HFF-Myc (cell line): Measurements from ENCODE around the gene GPD2.
A peak's percentile ranks its signal among the peaks of the same experiment; 100 is the strongest.

Experiments
- DNase-seq: peaks from one replicate; pipeline ENCODE4 v3.0.0-alpha.2; 2011; ENCODE audit warnings: low read depth; ENCODE audit errors: extremely low read depth
- H3K4me3 ChIP-seq: replicated peaks from 2 replicates; pipeline ENCODE4 v1.5.1; 2011; ENCODE audit warnings: low read depth, mild to moderate bottlenecking, control low read depth, low read length
- TF ChIP-seq, protein P1 (sequence below): IDR thresholded peaks from 2 replicates; pipeline ENCODE4 v1.5.1; 2012; ENCODE audit warnings: mild to moderate bottlenecking, low read depth, low read length, control low read depth; ENCODE audit errors: missing control alignments

The GPD2 gene

DNA sequence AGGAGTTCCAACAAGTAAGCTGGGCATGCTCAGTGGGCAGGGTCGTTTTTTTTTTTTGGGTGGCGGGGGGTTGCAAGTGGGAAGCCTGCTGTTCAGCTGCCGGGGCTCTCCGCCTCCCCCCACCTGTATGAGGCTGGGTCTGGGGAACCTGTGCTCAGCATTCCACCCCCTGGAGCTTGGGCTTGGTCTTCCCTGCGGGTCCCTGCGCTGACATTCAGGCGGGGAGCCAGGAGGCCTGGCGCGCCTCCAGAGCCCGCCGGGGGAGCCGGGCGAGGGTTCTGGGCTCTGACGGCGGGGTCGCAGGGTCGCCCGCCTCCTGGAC, 822 bp upstream of the GPD2 start:
- no peak for DNase-seq
- TF ChIP-seq, protein P1, sequence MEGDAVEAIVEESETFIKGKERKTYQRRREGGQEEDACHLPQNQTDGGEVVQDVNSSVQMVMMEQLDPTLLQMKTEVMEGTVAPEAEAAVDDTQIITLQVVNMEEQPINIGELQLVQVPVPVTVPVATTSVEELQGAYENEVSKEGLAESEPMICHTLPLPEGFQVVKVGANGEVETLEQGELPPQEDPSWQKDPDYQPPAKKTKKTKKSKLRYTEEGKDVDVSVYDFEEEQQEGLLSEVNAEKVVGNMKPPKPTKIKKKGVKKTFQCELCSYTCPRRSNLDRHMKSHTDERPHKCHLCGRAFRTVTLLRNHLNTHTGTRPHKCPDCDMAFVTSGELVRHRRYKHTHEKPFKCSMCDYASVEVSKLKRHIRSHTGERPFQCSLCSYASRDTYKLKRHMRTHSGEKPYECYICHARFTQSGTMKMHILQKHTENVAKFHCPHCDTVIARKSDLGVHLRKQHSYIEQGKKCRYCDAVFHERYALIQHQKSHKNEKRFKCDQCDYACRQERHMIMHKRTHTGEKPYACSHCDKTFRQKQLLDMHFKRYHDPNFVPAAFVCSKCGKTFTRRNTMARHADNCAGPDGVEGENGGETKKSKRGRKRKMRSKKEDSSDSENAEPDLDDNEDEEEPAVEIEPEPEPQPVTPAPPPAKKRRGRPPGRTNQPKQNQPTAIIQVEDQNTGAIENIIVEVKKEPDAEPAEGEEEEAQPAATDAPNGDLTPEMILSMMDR: no peak
- H3K4me3 ChIP-seq: peak overlapping the region; percentile 67

DNA sequence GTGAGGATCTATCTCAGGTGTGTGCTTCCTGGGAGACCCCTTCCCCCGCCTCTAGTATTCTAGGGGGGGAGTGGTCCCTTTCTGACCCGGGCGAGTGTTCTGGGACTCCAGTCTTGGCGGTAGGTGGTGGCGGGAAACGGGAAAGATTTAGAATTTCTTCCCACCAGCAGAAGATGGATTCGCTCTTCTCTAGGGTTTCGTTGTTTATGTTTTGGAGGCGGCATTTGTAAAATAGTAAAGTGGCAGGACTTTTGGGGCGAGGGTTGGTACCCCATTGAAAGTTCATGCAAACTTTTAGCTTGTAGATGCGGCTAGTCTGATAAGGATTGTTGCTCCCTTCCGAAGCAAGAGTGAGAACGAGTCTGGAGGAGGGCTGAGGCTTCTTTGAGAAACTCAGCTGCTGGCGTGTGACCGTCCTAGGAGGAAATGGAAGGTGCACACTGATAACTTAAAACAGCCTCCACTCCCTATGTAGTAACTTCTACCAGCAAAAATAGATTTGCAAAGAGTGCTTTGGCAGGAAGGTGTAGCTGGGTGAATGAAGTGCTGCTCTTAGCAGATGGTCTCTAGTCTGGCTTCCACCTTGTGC, 412 bp downstream of the GPD2 start:
- no peak for DNase-seq
- H3K4me3 ChIP-seq: peak overlapping the region; percentile 67
- TF ChIP-seq, protein P1: no peak

DNA sequence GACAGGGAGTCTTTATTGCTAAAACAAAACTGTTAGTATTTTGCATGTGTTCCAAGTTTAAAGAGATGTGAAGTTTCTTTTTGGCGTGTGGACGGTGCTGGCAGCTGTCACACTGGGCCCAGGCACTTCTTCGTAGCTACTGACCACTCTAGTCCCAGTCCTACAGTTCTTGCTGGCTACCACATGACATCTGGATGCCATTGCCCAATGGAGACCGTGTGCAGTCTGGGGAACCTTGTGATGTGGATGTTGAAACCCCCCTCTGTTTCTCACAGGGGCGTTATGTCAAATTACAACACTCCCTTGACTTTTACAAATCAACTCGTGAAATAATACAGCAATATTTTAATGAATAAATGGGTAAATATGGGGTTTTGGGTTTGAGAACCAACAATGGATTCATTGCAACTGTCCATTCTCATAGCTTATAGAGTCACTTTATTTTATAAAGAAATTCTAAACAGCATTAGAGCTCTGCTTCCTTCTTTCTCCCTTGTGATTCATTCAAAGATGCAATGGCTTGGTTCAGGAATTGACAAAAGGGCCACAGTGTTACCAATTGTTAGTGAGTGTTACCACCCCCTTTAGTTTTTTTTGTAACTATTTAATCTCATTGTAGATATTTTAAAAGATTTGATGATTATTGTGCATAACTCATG, 1.2 kb downstream of the GPD2 start:
- no peak for DNase-seq
- TF ChIP-seq, protein P1: no peak
- peak overlapping the region; percentile 67 for H3K4me3 ChIP-seq

DNA sequence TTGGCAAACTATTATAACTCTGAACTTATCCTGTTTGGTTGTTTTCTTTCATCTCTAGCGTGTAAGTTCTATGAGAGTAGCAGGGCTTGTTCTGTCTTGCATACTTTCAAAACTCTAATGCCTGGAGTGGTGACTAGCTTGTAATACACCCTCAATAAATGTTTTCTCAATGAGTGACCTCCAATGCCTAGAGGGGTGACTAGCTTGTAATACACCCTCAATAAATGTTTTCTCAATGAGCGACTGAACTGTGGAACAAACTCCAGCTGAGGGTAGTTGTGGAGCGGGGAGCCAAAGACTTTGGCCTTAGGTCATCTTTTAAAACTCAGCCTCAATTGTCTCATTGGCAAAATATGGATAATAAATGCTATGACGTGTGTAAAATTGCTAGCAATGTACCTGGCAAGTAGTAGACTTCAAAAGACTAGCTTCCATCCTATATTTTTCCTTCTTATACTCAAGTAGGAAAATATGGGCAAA, 1.8 kb downstream of the GPD2 start:
- no peak for DNase-seq
- H3K4me3 ChIP-seq: peak overlapping the region; percentile 67
- TF ChIP-seq, protein P1: no peak

DNA sequence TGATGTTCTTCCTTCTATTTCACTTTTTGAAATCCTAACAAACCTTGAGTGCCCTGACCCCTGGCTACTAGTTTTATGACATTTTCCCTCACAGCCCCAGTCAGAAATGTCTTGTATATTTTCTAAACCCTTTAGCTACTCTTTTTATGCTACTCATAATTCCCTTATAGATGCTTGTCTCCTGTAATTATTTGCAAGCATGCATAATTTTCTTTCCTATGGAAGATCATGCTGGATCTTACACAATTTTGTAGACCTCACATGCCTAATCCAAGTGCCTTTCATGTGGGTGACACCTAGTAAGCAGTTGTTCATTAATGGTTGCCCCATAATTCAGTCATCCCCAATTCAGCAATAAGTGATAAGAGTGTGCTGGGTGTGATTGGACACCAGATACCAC, 6.9 kb downstream of the GPD2 start:
- no peak for DNase-seq
- no peak overlapping the region for H3K4me3 ChIP-seq
- TF ChIP-seq, protein P1: no peak

DNA sequence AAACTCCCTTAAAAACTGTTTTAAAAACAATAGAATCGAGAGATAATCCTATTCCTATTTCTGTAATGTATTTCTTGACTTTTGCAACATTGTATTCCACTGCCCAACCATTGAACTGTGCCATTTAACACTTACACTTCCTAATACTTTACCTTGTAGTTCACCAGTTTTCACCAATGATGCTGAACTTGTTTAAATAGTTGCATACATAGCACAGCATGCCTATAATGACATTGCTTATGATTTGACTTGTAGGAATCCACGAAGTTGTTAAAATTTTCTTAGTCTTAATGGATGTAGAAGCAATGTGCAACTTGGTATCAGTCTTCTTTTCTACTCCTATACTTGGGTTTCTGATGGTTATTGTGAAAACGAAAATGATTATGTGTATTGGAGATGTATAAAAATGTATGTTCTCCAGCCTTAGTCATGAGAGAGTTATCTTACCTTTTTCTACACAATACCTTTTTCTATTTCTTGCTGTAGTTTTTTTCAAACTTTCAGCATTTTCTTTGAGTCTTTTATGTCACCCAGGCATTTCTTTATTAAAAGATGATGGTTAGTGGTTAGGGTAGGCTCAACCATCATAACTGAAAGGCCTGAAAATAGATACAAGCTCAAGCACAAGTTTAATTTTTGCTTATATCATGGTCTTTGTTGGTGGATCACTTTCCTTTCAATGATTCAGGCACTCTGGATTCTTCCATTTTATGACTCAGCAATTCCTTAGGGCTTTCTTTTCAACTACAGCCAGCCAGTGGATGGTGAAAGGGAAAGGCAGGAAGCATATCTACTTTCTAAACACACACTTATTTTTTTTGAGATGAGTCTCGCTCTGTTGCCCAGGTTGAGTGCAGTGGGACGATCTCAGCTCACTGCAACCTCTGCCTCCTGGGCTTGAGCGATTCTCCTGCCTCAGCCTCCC, 9.4 kb downstream of the GPD2 start:
- TF ChIP-seq, protein P1: no peak
- no peak overlapping the region for H3K4me3 ChIP-seq
- DNase-seq: no peak
